Stromal cell of bone marrow (primary cell): ENCODE data around the gene GJB2.

Source experiments
- DNase-seq: peaks from one replicate; pipeline ENCODE4 v3.0.0-alpha.2; 2012; ENCODE audit warnings: low read depth

GJB2 gene

GRCh38 chr13:20141238-20142022, 51.3 kb downstream of the GJB2 start:
- no peak for DNase-seq

- no peak for DNase-seq
Measured at GRCh38 chr13:20140487-20140886, 52.3 kb downstream of the GJB2 start.

- DNase-seq: no peak
Measured at GRCh38 chr13:20137875-20138274, 54.9 kb downstream of the GJB2 start.
